ENCODE measurements around the gene ANXA2. TPM values are rescaled to one million over a fixed set of nuclear protein-coding genes. Genes with fewer than 3 reads are reported as not detected.
"Not testable (repeated sequence)": the region's sequence is repeated elsewhere in the genome, so short reads cannot be mapped to it uniquely, and the experiment has no call there.

ANXA2 gene
- polyA plus RNA-seq, 10 donors = 401 to 761 (median 500) TPM

GRCh38 chr15:60347480-60348049 lies 50.2 kb downstream of the ANXA2 start:
- no peak for DNase-seq

- no peak for DNase-seq
Measured at GRCh38 chr15:60346653-60347052, 51.1 kb downstream of the ANXA2 start.

GRCh38 chr15:60346077-60346476 lies 51.7 kb downstream of the ANXA2 start:
- no peak for DNase-seq

DNA sequence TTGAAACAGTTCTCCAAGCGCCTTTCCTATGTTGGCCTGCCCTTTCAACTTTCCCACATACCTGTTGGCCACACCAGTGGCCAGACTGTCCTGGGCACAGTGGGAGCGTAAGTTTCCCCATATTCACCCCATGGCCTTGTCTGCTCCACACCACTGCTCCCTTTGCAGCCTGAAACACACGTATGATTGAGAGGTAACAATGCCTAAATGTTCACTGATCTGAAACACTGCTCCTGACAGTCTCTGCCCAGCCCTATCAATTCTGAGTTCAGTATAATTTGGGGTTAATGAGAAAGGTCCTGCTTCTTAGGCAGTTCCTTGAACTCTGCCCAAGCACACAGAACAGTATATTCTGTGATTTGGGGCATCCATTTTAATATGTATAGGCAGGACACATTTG lies 52.2 kb downstream of the ANXA2 start:
- no peak for DNase-seq

DNA sequence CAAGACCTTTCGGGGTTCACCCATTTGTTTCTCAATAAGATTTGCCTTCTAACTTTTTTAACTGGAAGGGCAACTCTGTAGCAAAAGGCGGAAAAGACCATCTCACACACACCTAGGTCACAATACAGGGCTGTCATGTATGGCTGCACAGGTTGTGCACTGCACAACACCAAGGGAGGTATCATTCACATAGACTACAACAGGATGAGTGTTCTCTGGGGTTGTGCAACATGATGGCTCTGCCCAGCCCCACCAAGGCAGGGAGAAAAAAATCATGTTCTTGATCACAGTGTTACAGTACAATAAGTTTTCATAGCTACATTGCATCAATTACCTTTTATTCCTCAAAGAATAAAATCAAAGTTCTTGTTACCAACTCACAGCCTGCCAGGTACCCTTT lies 52.8 kb downstream of the ANXA2 start:
- DNase-seq = no peak

- DNase-seq = no peak
Measured at GRCh38 chr15:60344461-60344860, 53.3 kb downstream of the ANXA2 start.

DNA sequence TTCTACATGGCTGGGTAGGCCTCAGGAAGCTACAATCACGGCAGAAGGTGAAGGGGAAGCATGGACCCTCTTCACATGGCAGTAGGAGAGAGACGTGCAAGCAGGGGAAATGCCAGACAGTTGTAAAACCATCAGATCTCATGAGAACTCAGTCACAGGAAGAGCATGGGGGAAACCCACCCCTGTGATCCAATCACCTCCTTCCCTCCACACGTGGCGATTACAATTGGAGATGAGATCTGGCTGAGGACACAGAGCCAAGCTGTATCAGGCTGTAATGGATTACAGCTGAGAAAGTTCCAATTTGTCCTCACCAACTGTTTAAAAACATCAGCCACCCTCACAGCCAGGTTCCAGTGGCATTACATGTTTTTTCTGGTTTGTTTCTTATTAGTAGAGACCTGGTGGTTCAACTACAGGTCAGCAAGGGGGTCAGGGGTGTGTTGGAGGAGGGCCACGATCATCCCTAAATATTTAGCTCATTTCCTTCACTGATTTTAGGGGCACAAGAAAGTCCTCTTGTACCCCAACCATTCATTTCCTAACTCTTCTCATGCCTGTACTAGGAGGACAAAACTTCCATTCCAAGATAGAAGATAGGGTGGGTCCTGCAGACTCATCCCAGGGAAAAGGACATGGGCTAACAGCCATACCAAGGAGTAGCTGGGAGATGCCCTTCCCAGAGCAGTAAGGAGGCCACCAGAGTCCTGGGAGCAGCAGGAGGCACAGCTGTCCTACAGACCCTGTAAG lies 54.4 kb downstream of the ANXA2 start:
- DNase-seq = no peak

DNA sequence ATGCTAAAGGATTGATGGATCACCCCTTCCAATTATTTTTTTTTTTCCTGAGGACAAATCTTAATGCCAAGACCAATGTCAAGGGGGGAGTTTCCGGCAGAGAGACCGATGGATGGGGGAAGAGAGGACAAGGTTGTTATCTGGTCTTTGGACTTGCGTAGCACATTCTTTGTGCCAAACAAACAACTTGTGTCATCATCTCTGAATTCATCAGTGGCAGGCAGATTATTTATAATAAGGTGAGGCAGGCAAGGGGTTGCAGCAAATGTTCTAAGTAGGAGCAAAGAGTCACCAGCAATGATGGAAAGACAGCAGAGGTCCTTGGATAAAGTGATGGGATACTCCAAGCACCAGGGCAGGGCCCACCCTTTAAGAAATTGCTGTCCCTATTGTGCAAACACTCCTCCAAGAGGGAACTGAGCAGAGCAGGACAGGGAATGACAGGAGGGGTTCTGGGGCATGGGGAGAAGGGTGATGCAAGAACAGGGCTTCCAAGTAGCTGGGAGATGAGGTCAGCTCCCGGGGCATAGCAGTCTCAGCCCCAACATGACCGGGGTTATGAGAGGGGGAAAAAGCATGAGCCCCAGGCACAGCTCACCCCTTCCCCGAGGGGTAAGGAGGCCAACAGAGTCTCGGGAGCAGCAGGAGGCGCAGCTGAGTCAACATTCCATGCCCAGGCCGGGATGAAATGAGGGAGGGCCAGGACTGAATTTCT lies 57.4 kb downstream of the ANXA2 start:
- DNase-seq = no peak

DNA sequence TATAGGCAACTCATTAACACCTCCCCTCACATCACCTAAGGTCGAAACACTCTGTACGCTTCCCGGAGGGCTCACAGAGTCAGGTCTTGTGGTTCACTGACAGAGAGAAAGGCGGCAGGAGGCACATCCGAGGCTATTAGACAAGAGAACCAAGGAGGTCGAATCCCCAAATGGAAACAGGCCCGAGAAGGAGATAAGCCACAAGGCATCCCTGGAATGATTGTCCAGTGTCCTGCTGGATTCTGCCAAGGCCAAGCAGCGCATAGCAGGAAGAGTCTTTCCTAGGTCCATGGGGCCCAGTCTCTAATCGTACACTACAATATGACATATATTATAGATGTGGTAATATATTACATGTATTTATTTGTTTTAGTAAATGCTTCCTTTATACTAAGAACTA lies 58.5 kb downstream of the ANXA2 start:
- no peak for DNase-seq

DNA sequence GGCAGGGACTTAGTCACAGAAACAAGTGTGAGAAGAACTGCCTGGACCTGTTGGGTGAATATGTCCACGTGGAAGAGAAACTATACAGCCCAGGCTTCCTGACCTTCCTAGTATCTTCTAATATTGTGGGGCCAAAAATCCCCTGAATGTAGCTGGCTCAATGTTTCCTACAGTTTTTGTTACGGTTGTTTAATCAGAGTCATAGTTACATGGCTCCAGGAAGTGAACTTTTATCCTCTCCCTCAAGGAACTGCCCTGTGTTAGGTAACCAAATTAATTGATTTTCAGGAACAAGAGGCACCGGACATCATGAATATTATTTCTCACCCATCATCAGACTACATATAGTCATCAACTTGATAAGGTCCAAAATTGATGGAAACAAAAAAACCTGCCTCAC lies 59.0 kb downstream of the ANXA2 start:
- no peak for DNase-seq

- no peak for DNase-seq
Measured at GRCh38 chr15:60337076-60337475, 60.7 kb downstream of the ANXA2 start.

DNA sequence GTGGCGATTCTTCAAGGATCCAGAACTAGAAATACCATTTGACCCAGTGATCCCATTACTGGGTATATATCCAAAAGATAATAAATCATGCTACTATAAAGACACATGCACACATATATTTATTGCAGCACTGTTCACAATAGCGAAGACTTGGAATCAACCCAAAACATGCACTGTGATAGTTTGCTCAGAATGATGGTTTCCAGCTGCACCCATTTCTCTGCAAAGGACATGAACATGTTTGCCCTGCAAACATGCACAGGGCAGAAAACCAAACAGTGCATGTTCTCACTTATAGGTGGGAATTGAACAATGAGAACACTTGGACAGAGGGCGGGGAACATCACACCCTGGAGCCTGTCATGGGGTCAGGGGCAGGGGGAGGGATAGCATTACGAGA lies 62.5 kb downstream of the ANXA2 start:
- not testable (repeated sequence) for DNase-seq

GRCh38 chr15:60328852-60329443 lies 68.8 kb downstream of the ANXA2 start:
- DNase-seq = peak in 1 of 3 donors; percentile 23

GRCh38 chr15:60326824-60327654 lies 70.7 kb downstream of the ANXA2 start:
- DNase-seq = peak; percentile 64 to 80 (median 69)

- DNase-seq = no peak
Measured at GRCh38 chr15:60326343-60326742, 71.4 kb downstream of the ANXA2 start.

- DNase-seq = no peak
Measured at GRCh38 chr15:60325905-60326304, 71.9 kb downstream of the ANXA2 start.

GRCh38 chr15:60324706-60325438 lies 72.9 kb downstream of the ANXA2 start:
- DNase-seq = no peak

DNA sequence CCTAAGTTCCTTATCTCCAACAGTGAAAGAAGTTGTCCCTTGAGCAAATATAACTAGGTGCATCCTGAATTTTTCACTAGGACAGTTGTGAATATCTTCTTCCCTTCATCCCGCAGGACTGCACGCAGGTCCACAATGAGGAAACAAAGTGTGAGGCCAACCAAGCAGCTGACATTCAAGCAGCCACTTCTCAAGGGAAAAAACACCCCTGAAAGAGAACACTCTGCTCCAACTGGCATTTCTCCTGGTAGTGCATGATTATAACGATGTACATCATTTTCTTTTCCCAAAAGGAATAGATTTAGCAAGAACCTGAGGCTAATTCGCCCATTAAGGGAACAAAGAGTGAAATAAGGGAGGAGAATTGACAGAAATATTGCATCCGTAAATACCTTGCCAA lies 74.5 kb downstream of the ANXA2 start:
- no peak for DNase-seq

DNA sequence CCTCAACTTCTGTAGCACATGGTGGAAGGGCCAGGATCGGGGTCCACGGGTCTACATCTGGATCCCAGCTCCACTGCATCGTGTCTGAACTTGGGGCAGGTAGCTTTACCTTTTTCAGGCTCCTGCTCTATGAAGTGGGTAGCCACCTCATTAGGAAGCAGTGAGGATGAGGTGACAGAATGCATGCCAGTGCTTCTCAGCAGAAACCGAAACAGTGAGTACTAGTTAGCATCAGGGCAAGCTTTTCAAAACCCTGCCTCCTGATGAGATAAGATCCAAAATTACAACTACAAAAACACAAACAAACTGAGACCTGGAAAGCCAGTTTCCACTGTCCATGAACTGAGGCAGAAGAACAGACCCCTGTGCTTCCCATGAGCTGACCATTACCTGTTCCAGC lies 77.4 kb downstream of the ANXA2 start:
- DNase-seq = no peak

DNA sequence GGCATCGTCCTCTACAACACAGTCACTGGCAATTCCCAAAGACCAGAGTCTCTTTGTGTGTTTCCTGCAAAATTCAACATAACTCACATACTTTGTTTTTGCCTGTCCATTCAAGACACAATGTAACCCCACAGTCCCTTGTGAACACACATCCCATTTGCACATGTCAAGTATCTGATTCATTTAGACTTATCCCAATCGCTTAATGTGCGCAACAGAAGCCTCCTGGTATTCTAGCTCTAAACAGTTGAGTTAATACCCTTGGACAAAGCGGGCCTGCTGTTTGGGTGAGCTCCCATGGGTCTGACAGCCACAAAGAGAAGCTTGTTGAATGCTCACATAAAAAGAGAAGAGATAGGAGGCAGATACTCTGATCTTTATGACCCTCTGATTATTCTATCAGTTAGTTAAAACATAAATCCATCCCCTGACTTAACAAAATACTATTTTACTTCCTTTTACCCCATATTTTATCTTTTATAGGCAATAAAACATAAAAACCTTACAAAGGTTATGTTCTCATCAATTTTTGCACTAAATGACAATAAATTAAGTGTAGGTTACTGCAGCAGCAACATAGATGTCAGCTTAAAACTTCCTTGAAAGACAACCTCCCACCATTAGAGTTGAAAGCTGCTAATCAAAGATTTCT lies 79.4 kb downstream of the ANXA2 start:
- DNase-seq = no peak

DNA sequence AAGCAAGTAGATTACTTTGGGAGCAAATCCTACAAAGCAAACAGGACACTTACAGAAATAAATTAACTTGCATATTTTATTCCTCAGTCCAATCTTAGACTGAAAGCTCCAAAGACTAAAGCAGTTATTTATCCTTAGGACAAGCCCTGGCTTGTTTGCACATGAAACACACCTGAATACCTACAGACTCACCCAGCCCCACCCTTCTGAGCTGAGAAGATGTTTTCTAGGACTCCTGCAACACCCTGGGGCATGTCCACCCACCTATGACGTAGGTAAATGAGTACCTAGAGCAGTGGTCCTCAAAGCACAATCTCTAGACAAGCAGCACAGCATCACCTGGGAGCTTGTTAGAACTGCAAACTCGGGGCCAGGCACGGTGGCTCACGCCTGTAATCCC lies 80.8 kb downstream of the ANXA2 start:
- DNase-seq = no peak
